ENCODE data around the gene XXYLT1.

Gene XXYLT1

GRCh38 chr3:195168009-195168762 is 102.8 kb downstream of the XXYLT1 start:
- 96% methylated on average over 5 of the region's 6 CpGs for WGBS
- Histone ChIP-seq H3K4me3 (ENCODE audit: insufficient read depth in 1 of 2, low read depth in 1 of 2, low read length in 2 of 2) (no peak overlapping the region), H2BK15ac (ENCODE audit: low read depth, poor library complexity, severe bottlenecking) (no peak overlapping the region), H3K4me1 (ENCODE audit: control insufficient read depth, insufficient read depth, low read depth, low read length) (peaks cover 8% of the 10 kb centered on the region), H2BK12ac (ENCODE audit: low read length in 2 of 2) (no peak overlapping the region), H3K9ac (ENCODE audit: low read length) (no peak overlapping the region), H2AK5ac (ENCODE audit: low read length, severe bottlenecking) (no peak overlapping the region), H3K9me3 (ENCODE audit: control insufficient read depth, low read length) (no peaks in the 10 kb centered on the region), H3K36me3 (ENCODE audit: control insufficient read depth in 1 of 2, insufficient read depth in 2 of 2, low read depth in 1 of 2, low read length in 2 of 2) (peaks cover 0 to 2% of the 10 kb centered on the region in 2 experiments), H2AFZ (ENCODE audit: low read depth, low read length) (no peak overlapping the region), H3K27me3 (ENCODE audit: control insufficient read depth in 1 of 2, insufficient read depth in 1 of 2, low read length in 2 of 2) (no peaks in the 10 kb centered on the region), H2BK5ac (ENCODE audit: low read depth, low read length, poor library complexity, severe bottlenecking) (no peak overlapping the region), H4K8ac (ENCODE audit: low read length) (peak overlapping the region; percentile 13), H3K23ac (ENCODE audit: low read length in 2 of 2) (no peak overlapping the region), H3K27ac (ENCODE audit: low read length, poor library complexity, severe bottlenecking) (no peak overlapping the region), H3K18ac (ENCODE audit: low read depth in 1 of 2, low read length in 2 of 2) (no peak overlapping the region), H4K91ac (ENCODE audit: low read length) (peak overlapping the region; percentile 40), H3K79me1 (replicated peaks; ENCODE audit: low read length, poor library complexity, severe bottlenecking) (peaks cover 12% of the 10 kb centered on the region), H3K14ac (ENCODE audit: low read length in 2 of 2) (no peak overlapping the region), H3K4ac (ENCODE audit: low read depth in 1 of 2, low read length in 2 of 2) (no peak overlapping the region), H3K4me2 (ENCODE audit: low read length, poor library complexity, severe bottlenecking) (no peak overlapping the region), H2BK120ac (ENCODE audit: low read depth, low read length) (no peak overlapping the region)
- DNase-seq, result no peak

DNA sequence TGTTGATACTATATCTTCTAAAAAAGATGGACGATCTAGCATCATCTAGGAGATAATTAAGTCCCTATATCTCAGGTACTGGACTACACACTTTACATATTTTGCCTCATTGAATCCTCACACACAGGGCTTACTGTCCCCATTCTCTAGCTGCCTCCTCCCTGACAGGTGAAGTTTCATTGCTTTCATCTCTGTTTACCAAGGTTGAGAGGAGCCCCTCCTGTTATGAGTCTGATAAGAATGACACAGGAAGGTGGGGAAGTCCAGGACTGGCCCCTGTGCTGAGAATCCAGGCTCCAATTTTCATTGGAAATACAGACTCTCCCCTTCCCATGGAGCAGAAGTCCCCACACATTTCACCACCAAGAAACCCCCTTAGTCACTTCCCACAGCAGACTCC is 105.2 kb downstream of the XXYLT1 start:
- H3K9me3 ChIP-seq (ENCODE audit: control insufficient read depth, low read length), result no peaks in the 10 kb centered on the region
- no peak for DNase-seq
- H3K23ac ChIP-seq (ENCODE audit: low read length in 2 of 2), result no peak overlapping the region
- peaks cover 0 to 2% of the 10 kb centered on the region in 2 experiments for H3K36me3 ChIP-seq (ENCODE audit: control insufficient read depth in 1 of 2, insufficient read depth in 2 of 2, low read depth in 1 of 2, low read length in 2 of 2)
- no peaks in the 10 kb centered on the region for H3K27me3 ChIP-seq (ENCODE audit: control insufficient read depth in 1 of 2, insufficient read depth in 1 of 2, low read length in 2 of 2)
- no peak overlapping the region for H3K4ac ChIP-seq (ENCODE audit: low read depth in 1 of 2, low read length in 2 of 2)
- no peak overlapping the region for H3K14ac ChIP-seq (ENCODE audit: low read length in 2 of 2)
- H2AFZ ChIP-seq (ENCODE audit: low read depth, low read length), result no peak overlapping the region
- H2BK5ac ChIP-seq (ENCODE audit: low read depth, low read length, poor library complexity, severe bottlenecking), result no peak overlapping the region
- peak overlapping the region in 1 of 2 experiments; percentile 35 for H3K18ac ChIP-seq (ENCODE audit: low read depth in 1 of 2, low read length in 2 of 2)
- H3K79me1 ChIP-seq (replicated peaks; ENCODE audit: low read length, poor library complexity, severe bottlenecking), result peaks cover 8% of the 10 kb centered on the region
- 100% methylated on average over 1 of the region's 1 CpG for WGBS
- peaks cover 1% of the 10 kb centered on the region for H3K4me1 ChIP-seq (ENCODE audit: control insufficient read depth, insufficient read depth, low read depth, low read length)
- no peak overlapping the region for H3K9ac ChIP-seq (ENCODE audit: low read length)
- H3K4me3 ChIP-seq (ENCODE audit: insufficient read depth in 1 of 2, low read depth in 1 of 2, low read length in 2 of 2), result no peak overlapping the region
- H3K27ac ChIP-seq (ENCODE audit: low read length, poor library complexity, severe bottlenecking), result no peak overlapping the region
- no peak overlapping the region for H4K8ac ChIP-seq (ENCODE audit: low read length)
- H3K4me2 ChIP-seq (ENCODE audit: low read length, poor library complexity, severe bottlenecking), result no peak overlapping the region
- no peak overlapping the region for H2BK12ac ChIP-seq (ENCODE audit: low read length in 2 of 2)
- H2BK120ac ChIP-seq (ENCODE audit: low read depth, low read length), result no peak overlapping the region
- no peak overlapping the region for H2AK5ac ChIP-seq (ENCODE audit: low read length, severe bottlenecking)
- H4K91ac ChIP-seq (ENCODE audit: low read length), result no peak overlapping the region
- peak overlapping the region; percentile 32 for H2BK15ac ChIP-seq (ENCODE audit: low read depth, poor library complexity, severe bottlenecking)

DNA sequence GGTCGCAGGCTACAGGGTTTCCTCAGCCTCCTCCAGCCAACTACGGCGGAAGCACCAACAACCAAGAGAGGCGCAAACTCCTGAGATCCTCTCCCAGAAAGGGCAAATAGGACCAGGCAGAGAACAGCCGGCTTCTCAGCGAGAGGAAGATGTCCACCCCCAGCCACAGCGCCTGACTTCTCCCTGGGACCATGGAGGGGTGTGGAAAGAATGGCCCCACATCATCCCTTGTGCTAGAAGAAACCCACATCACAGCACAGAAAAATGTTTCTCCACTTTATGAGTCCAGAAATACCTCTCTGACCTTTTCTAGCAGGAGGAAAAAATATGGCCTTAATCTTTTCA is 105.7 kb downstream of the XXYLT1 start:
- H2AFZ ChIP-seq (ENCODE audit: low read depth, low read length), result no peak overlapping the region
- peaks cover 8% of the 10 kb centered on the region for H3K79me1 ChIP-seq (replicated peaks; ENCODE audit: low read length, poor library complexity, severe bottlenecking)
- peak overlapping the region; percentile 11 to 35 for H3K4ac ChIP-seq (ENCODE audit: low read depth in 1 of 2, low read length in 2 of 2)
- no peaks in the 10 kb centered on the region for H3K27me3 ChIP-seq (ENCODE audit: control insufficient read depth in 1 of 2, insufficient read depth in 1 of 2, low read length in 2 of 2)
- H3K27ac ChIP-seq (ENCODE audit: low read length, poor library complexity, severe bottlenecking), result no peak overlapping the region
- no peak overlapping the region for H3K4me3 ChIP-seq (ENCODE audit: insufficient read depth in 1 of 2, low read depth in 1 of 2, low read length in 2 of 2)
- no peak overlapping the region for H2BK5ac ChIP-seq (ENCODE audit: low read depth, low read length, poor library complexity, severe bottlenecking)
- no peaks in the 10 kb centered on the region for H3K9me3 ChIP-seq (ENCODE audit: control insufficient read depth, low read length)
- peak overlapping the region in 1 of 2 experiments; percentile 49 for H3K18ac ChIP-seq (ENCODE audit: low read depth in 1 of 2, low read length in 2 of 2)
- WGBS, result 98% methylated on average over 7 of the region's 7 CpGs
- H2BK120ac ChIP-seq (ENCODE audit: low read depth, low read length), result no peak overlapping the region
- H2AK5ac ChIP-seq (ENCODE audit: low read length, severe bottlenecking), result no peak overlapping the region
- no peak overlapping the region for H3K23ac ChIP-seq (ENCODE audit: low read length in 2 of 2)
- H2BK12ac ChIP-seq (ENCODE audit: low read length in 2 of 2), result peak overlapping the region in 1 of 2 experiments; percentile 27
- H3K4me2 ChIP-seq (ENCODE audit: low read length, poor library complexity, severe bottlenecking), result no peak overlapping the region
- peak overlapping the region; percentile 26 for H2BK15ac ChIP-seq (ENCODE audit: low read depth, poor library complexity, severe bottlenecking)
- H4K8ac ChIP-seq (ENCODE audit: low read length), result peak overlapping the region; percentile 8
- H3K9ac ChIP-seq (ENCODE audit: low read length), result no peak overlapping the region
- no peak for DNase-seq
- peaks cover 0 to 2% of the 10 kb centered on the region in 2 experiments for H3K36me3 ChIP-seq (ENCODE audit: control insufficient read depth in 1 of 2, insufficient read depth in 2 of 2, low read depth in 1 of 2, low read length in 2 of 2)
- no peak overlapping the region for H4K91ac ChIP-seq (ENCODE audit: low read length)
- H3K14ac ChIP-seq (ENCODE audit: low read length in 2 of 2), result no peak overlapping the region
- H3K4me1 ChIP-seq (ENCODE audit: control insufficient read depth, insufficient read depth, low read depth, low read length), result peaks cover 6% of the 10 kb centered on the region

- H3K27ac ChIP-seq (ENCODE audit: low read length, poor library complexity, severe bottlenecking), result no peak overlapping the region
Observed at GRCh38 chr3:195164573-195165264, 106.2 kb downstream of the XXYLT1 start.

More at GRCh38 chr3:195164573-195165264, 106.2 kb downstream of the XXYLT1 start:
- H2BK5ac ChIP-seq (ENCODE audit: low read depth, low read length, poor library complexity, severe bottlenecking), result no peak overlapping the region
- peaks cover 6% of the 10 kb centered on the region for H3K4me1 ChIP-seq (ENCODE audit: control insufficient read depth, insufficient read depth, low read depth, low read length)
- WGBS, result 87% methylated on average over 6 of the region's 6 CpGs
- H4K91ac ChIP-seq (ENCODE audit: low read length), result no peak overlapping the region
- H3K27me3 ChIP-seq (ENCODE audit: control insufficient read depth in 1 of 2, insufficient read depth in 1 of 2, low read length in 2 of 2), result no peaks in the 10 kb centered on the region
- H3K4me3 ChIP-seq (ENCODE audit: insufficient read depth in 1 of 2, low read depth in 1 of 2, low read length in 2 of 2), result no peak overlapping the region
- no peak overlapping the region for H3K14ac ChIP-seq (ENCODE audit: low read length in 2 of 2)
- peak overlapping the region in 1 of 2 experiments; percentile 27 for H2BK12ac ChIP-seq (ENCODE audit: low read length in 2 of 2)
- no peak overlapping the region for H3K23ac ChIP-seq (ENCODE audit: low read length in 2 of 2)
- H3K9me3 ChIP-seq (ENCODE audit: control insufficient read depth, low read length), result no peaks in the 10 kb centered on the region
- peak overlapping the region in 1 of 2 experiments; percentile 23 for H3K18ac ChIP-seq (ENCODE audit: low read depth in 1 of 2, low read length in 2 of 2)
- no peak overlapping the region for H2BK120ac ChIP-seq (ENCODE audit: low read depth, low read length)
- H2BK15ac ChIP-seq (ENCODE audit: low read depth, poor library complexity, severe bottlenecking), result no peak overlapping the region
- H2AFZ ChIP-seq (ENCODE audit: low read depth, low read length), result no peak overlapping the region
- DNase-seq, result no peak
- H3K4ac ChIP-seq (ENCODE audit: low read depth in 1 of 2, low read length in 2 of 2), result peak overlapping the region; percentile 11 to 35
- no peak overlapping the region for H2AK5ac ChIP-seq (ENCODE audit: low read length, severe bottlenecking)
- H3K9ac ChIP-seq (ENCODE audit: low read length), result no peak overlapping the region
- H4K8ac ChIP-seq (ENCODE audit: low read length), result peak overlapping the region; percentile 8
- H3K4me2 ChIP-seq (ENCODE audit: low read length, poor library complexity, severe bottlenecking), result no peak overlapping the region
- peaks cover 8% of the 10 kb centered on the region for H3K79me1 ChIP-seq (replicated peaks; ENCODE audit: low read length, poor library complexity, severe bottlenecking)
- H3K36me3 ChIP-seq (ENCODE audit: control insufficient read depth in 1 of 2, insufficient read depth in 2 of 2, low read depth in 1 of 2, low read length in 2 of 2), result peaks cover 0 to 2% of the 10 kb centered on the region in 2 experiments
